ENCODE data around the gene TRIM65. TPM values are rescaled to one million over a fixed set of nuclear protein-coding genes. Genes with fewer than 3 reads are reported as not detected.

The TRIM65 gene
- total and polyA plus RNA-seq, 2 of the 4 experiments (the other 2 are of a cell fraction) = 7.9 to 10.6 TPM

- no peak overlapping the region for H3K27ac ChIP-seq (ENCODE audit: insufficient read depth, low read length)
- H3K9me1 ChIP-seq (ENCODE audit: insufficient read depth, low read length) = no peaks in the 10 kb centered on the region
- no peak overlapping the region for H3K4me3 ChIP-seq (ENCODE audit: insufficient read depth, low read depth, low read length)
- no peaks in the 10 kb centered on the region for H3K9me3 ChIP-seq (ENCODE audit: control insufficient read depth, insufficient read depth, low read length)
- H2AK9ac ChIP-seq (replicated peaks; ENCODE audit: low read depth, low read length, poor library complexity) = no peak overlapping the region
- peaks cover 3% of the 10 kb centered on the region for H3K4me1 ChIP-seq (ENCODE audit: control insufficient read depth, insufficient read depth, low read length)
- no peak overlapping the region for H2BK5ac ChIP-seq (ENCODE audit: low read depth, low read length, poor library complexity, severe bottlenecking)
- H2AFZ ChIP-seq (replicated peaks; ENCODE audit: low read length, poor library complexity) = no peak overlapping the region
- CTCF ChIA-PET = no interaction called here
- no peaks in the 10 kb centered on the region for H3K36me3 ChIP-seq (ENCODE audit: control insufficient read depth, insufficient read depth, low read length)
- intact Hi-C loops (cut with micrococcal nuclease) (no loop called here), in situ Hi-C loops (cut with MboI; ENCODE audit: low sequenced_read_pairs) (no loop called here), dilution Hi-C loops (cut with HindIII; ENCODE audit: low sequenced_read_pairs, unreplicated experiment) (no loop called here)
- POLR2A ChIA-PET (ENCODE audit: unreplicated experiment) = interaction anchor here (1.0 kb wide), 1 partner anchor 102 kb away, joined by 3 read pairs; no protein-coding TSS in a partner anchor
- H3K23ac ChIP-seq (ENCODE audit: low read depth, low read length) = no peak overlapping the region
- no peak overlapping the region for H3K4ac ChIP-seq (ENCODE audit: low read depth, low read length)
- BruUV-seq (replicated peaks) = no TSS peak
- H2AK5ac ChIP-seq (ENCODE audit: low read depth, low read length) = no peak overlapping the region
- ATAC-seq (ENCODE audit: low read depth) (no peak), DNase-seq (no peak)
- H4K5ac ChIP-seq (ENCODE audit: low read depth, low read length) = no peak overlapping the region
- no peak overlapping the region for H3K18ac ChIP-seq (ENCODE audit: low read depth, low read length)
- H3K14ac ChIP-seq (replicated peaks; ENCODE audit: low read depth, low read length) = no peak overlapping the region
- peaks cover 3% of the 10 kb centered on the region for H3K27me3 ChIP-seq (ENCODE audit: control insufficient read depth, insufficient read depth, low read length)
- peaks cover 2% of the 10 kb centered on the region; the same call in 1 of the 2 replicates for H4K20me1 ChIP-seq (ENCODE audit: insufficient read depth, low read length)
- no peak overlapping the region for H4K91ac ChIP-seq (ENCODE audit: insufficient read depth, low read depth, low read length)
- no peak overlapping the region for H3K4me2 ChIP-seq (ENCODE audit: low read depth, low read length)
- peaks cover 0 to under 1% of the 10 kb centered on the region in 2 experiments; a peak in 1 of 4 replicates for H3K79me1 ChIP-seq (ENCODE audit: low read depth in 1 of 2, low read length in 2 of 2)
- H2BK120ac ChIP-seq (ENCODE audit: low read depth, low read length) = no peak overlapping the region
- H2BK15ac ChIP-seq (ENCODE audit: low read depth, low read length) = no peak overlapping the region
- no peak overlapping the region for H2BK20ac ChIP-seq (ENCODE audit: low read depth, low read length)
- no peak for TF ChIP-seq USF2 (IDR thresholded peaks at IDR 0.05; ENCODE audit: low read depth, low read length)
- no peak for TF ChIP-seq CTCF (conservative IDR thresholded peaks at IDR 0.05; ENCODE audit: low read depth, low read length)
- TF ChIP-seq SMC3 (IDR thresholded peaks at IDR 0.05; ENCODE audit: low read depth, low read length) = no peak
- TF ChIP-seq CEBPB (IDR thresholded peaks at IDR 0.05; ENCODE audit: low read depth, low read length) = no peak
- TF ChIP-seq MAFK (IDR thresholded peaks at IDR 0.05; ENCODE audit: low read depth, low read length) = no peak
- TF ChIP-seq RFX5 (IDR thresholded peaks at IDR 0.05; ENCODE audit: low read depth, low read length) = no peak
- no peak for TF ChIP-seq POLR2A (IDR thresholded peaks at IDR 0.05; ENCODE audit: low read depth, low read length)
- no peak for TF ChIP-seq RAD21 (IDR thresholded peaks at IDR 0.05; ENCODE audit: low read length)
- H3K9ac ChIP-seq (ENCODE audit: low read depth, low read length) = no peak overlapping the region
- 82% methylated on average over 6 of the region's 15 CpGs; no CpG with 5 or more reads in 1 of the 2 experiments for WGBS, 2 experiments (ENCODE audit: extremely low coverage in 2 of 2, insufficient read length in 1 of 2)
- H3K56ac ChIP-seq (ENCODE audit: extremely low read depth, insufficient read depth, low read length) = no peak overlapping the region
- no peak overlapping the region for H4K8ac ChIP-seq (ENCODE audit: low read depth in 2 of 2, low read length in 2 of 2)
Observed at GRCh38 chr17:75881678-75882454, 14.9 kb downstream of the TRIM65 start.

All from IMR-90 (cell line).